ENCODE results near the gene TMEM39A.

The TMEM39A gene

DNA sequence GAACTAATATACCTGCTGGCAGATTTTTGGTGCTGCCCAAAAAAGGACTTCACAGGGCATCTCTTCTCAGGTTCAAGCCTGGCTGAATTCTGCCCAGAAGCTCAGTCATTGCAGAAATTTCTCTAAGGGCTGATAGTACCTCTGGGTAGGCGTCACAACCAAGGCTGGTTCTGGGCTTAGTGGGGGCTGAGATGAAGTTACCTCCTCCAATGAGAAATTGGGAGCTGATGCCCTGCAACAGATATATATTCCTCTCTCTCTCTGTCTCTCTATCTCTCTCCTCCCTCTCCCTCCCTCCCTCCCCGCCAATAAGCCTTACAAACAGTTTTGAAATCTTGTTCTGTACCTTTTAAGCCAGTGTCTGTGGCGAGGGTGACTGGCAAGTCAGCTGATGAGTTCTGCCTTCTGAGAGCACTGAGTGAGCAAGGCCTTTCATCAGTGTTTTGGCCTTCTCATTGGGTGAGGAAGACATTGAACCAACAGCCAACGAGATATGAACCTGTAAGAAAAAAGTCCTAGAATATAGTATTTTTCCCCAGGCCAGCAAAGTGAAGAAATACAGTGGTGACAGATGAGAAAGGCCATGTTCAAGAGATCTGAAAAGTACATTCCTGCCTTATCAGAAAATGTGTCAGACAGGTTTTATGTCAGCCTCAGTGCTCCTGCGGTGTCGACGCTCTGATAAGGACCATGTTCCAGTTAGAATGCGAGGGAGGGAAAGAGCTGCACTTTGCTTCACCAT is 45.5 kb downstream of the TMEM39A start:
- no peak overlapping the region for H2BK15ac ChIP-seq (ENCODE audit: low read depth, poor library complexity, severe bottlenecking)
- no peak overlapping the region for H3K23ac ChIP-seq (ENCODE audit: low read length in 2 of 2)
- no peak overlapping the region for H3K4me3 ChIP-seq (ENCODE audit: insufficient read depth in 1 of 2, low read depth in 1 of 2, low read length in 2 of 2)
- H3K4ac ChIP-seq (ENCODE audit: low read depth in 1 of 2, low read length in 2 of 2) = no peak overlapping the region
- H2AFZ ChIP-seq (ENCODE audit: low read depth, low read length) = no peak overlapping the region
- no peak overlapping the region for H2BK12ac ChIP-seq (ENCODE audit: low read length in 2 of 2)
- peaks cover 12 to 28% of the 10 kb centered on the region in 2 experiments for H3K36me3 ChIP-seq (ENCODE audit: control insufficient read depth in 1 of 2, insufficient read depth in 2 of 2, low read depth in 1 of 2, low read length in 2 of 2)
- 73% methylated on average over 7 of the region's 8 CpGs for WGBS
- H2AK5ac ChIP-seq (ENCODE audit: low read length, severe bottlenecking) = no peak overlapping the region
- H3K9me3 ChIP-seq (ENCODE audit: control insufficient read depth, low read length) = no peaks in the 10 kb centered on the region
- no peak overlapping the region for H3K14ac ChIP-seq (ENCODE audit: low read length in 2 of 2)
- no peak for DNase-seq
- no peak overlapping the region for H4K91ac ChIP-seq (ENCODE audit: low read length)
- no peak overlapping the region for H3K18ac ChIP-seq (ENCODE audit: low read depth in 1 of 2, low read length in 2 of 2)
- H3K4me2 ChIP-seq (ENCODE audit: low read length, poor library complexity, severe bottlenecking) = no peak overlapping the region
- H3K27me3 ChIP-seq (ENCODE audit: control insufficient read depth in 1 of 2, insufficient read depth in 1 of 2, low read length in 2 of 2) = no peaks in the 10 kb centered on the region
- no peaks in the 10 kb centered on the region for H3K4me1 ChIP-seq (ENCODE audit: control insufficient read depth, insufficient read depth, low read depth, low read length)
- peaks cover 2% of the 10 kb centered on the region for H3K79me1 ChIP-seq (replicated peaks; ENCODE audit: low read length, poor library complexity, severe bottlenecking)
- no peak overlapping the region for H3K9ac ChIP-seq (ENCODE audit: low read length)
- no peak overlapping the region for H2BK5ac ChIP-seq (ENCODE audit: low read depth, low read length, poor library complexity, severe bottlenecking)
- no peak overlapping the region for H3K27ac ChIP-seq (ENCODE audit: low read length, poor library complexity, severe bottlenecking)
- no peak overlapping the region for H4K8ac ChIP-seq (ENCODE audit: low read length)
- H2BK120ac ChIP-seq (ENCODE audit: low read depth, low read length) = no peak overlapping the region

DNA sequence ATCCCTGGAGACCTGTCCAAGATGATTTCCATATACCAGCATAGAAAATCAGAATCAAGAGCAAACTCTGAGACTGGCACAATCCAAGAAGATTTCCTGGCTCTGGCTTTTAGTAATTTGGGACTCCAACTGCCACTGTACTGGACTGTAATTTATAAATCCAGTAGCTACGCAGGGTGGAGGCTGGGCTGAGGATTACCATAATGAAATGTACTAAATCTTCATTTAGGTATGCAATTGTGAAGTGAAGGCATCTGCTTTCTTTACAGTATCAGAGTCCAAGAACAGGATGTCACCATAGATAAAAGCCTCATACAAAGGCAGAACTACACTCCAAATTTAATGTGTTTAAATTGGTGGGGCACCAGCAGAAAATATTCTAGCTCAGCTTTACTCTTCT is 46.5 kb downstream of the TMEM39A start:
- Histone ChIP-seq H2BK5ac (ENCODE audit: low read depth, low read length, poor library complexity, severe bottlenecking) (no peak overlapping the region), H2BK15ac (ENCODE audit: low read depth, poor library complexity, severe bottlenecking) (no peak overlapping the region), H3K4me3 (ENCODE audit: insufficient read depth in 1 of 2, low read depth in 1 of 2, low read length in 2 of 2) (no peak overlapping the region)

DNA sequence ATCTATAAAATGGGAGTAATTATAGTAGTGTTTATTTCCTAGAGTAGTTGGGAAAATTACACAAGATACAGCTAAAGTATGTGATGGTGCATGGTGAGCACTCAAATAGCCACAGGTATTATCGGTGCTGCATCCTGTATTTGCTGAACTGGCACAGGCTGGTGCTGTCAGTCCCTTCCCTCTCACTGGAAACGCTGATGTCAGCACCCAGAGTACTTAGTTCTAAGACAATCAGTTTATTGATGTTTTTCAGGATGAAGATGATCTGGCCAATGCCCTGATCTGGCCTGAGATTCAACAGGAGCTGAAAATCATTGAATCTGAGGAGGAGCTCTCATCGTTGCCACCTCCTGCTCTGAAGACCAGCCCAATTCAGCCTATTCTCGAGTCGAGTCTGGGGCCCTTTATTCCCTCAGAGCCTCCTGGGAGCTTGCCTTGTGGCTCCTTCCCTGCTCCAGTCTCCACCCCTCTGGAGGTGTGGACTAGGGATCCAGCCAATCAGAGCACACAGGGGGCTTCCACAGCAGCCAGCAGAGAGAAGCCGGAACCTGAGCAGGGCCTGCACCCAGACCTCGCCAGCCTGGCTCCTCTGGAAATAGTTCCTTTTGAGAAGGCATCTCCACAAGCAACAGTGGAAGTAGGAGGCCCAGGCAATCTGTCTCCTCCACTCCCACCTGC is 49.7 kb downstream of the TMEM39A start:
- no peak for DNase-seq
- Histone ChIP-seq H3K79me1 (replicated peaks; ENCODE audit: low read length, poor library complexity, severe bottlenecking) (peaks cover 6% of the 10 kb centered on the region), H4K91ac (ENCODE audit: low read length) (no peak overlapping the region), H3K4ac (ENCODE audit: low read depth in 1 of 2, low read length in 2 of 2) (no peak overlapping the region), H3K18ac (ENCODE audit: low read depth in 1 of 2, low read length in 2 of 2) (no peak overlapping the region), H3K14ac (ENCODE audit: low read length in 2 of 2) (no peak overlapping the region), H3K36me3 (ENCODE audit: control insufficient read depth in 1 of 2, insufficient read depth in 2 of 2, low read depth in 1 of 2, low read length in 2 of 2) (peaks cover 23 to 36% of the 10 kb centered on the region in 2 experiments), H3K9ac (ENCODE audit: low read length) (no peak overlapping the region), H3K23ac (ENCODE audit: low read length in 2 of 2) (no peak overlapping the region), H4K8ac (ENCODE audit: low read length) (no peak overlapping the region), H2BK5ac (ENCODE audit: low read depth, low read length, poor library complexity, severe bottlenecking) (no peak overlapping the region), H2BK12ac (ENCODE audit: low read length in 2 of 2) (no peak overlapping the region), H3K4me1 (ENCODE audit: control insufficient read depth, insufficient read depth, low read depth, low read length) (no peaks in the 10 kb centered on the region), H3K9me3 (ENCODE audit: control insufficient read depth, low read length) (no peaks in the 10 kb centered on the region), H2AFZ (ENCODE audit: low read depth, low read length) (no peak overlapping the region), H2AK5ac (ENCODE audit: low read length, severe bottlenecking) (no peak overlapping the region), H3K27me3 (ENCODE audit: control insufficient read depth in 1 of 2, insufficient read depth in 1 of 2, low read length in 2 of 2) (no peaks in the 10 kb centered on the region), H3K27ac (ENCODE audit: low read length, poor library complexity, severe bottlenecking) (no peak overlapping the region), H3K4me2 (ENCODE audit: low read length, poor library complexity, severe bottlenecking) (no peak overlapping the region), H2BK15ac (ENCODE audit: low read depth, poor library complexity, severe bottlenecking) (no peak overlapping the region), H3K4me3 (ENCODE audit: insufficient read depth in 1 of 2, low read depth in 1 of 2, low read length in 2 of 2) (no peak overlapping the region), H2BK120ac (ENCODE audit: low read depth, low read length) (no peak overlapping the region)
- WGBS = 93% methylated on average over 7 of the region's 7 CpGs

More for the DNA sequence above, 46.5 kb downstream of the TMEM39A start:
- H3K14ac ChIP-seq (ENCODE audit: low read length in 2 of 2) = no peak overlapping the region
- no peak overlapping the region for H4K8ac ChIP-seq (ENCODE audit: low read length)
- H3K27ac ChIP-seq (ENCODE audit: low read length, poor library complexity, severe bottlenecking) = no peak overlapping the region
- peaks cover 12 to 28% of the 10 kb centered on the region in 2 experiments for H3K36me3 ChIP-seq (ENCODE audit: control insufficient read depth in 1 of 2, insufficient read depth in 2 of 2, low read depth in 1 of 2, low read length in 2 of 2)
- no peak overlapping the region for H3K9ac ChIP-seq (ENCODE audit: low read length)
- no peak overlapping the region for H2BK120ac ChIP-seq (ENCODE audit: low read depth, low read length)
- H2AFZ ChIP-seq (ENCODE audit: low read depth, low read length) = no peak overlapping the region
- H3K27me3 ChIP-seq (ENCODE audit: control insufficient read depth in 1 of 2, insufficient read depth in 1 of 2, low read length in 2 of 2) = no peaks in the 10 kb centered on the region
- no peak for DNase-seq
- H2BK12ac ChIP-seq (ENCODE audit: low read length in 2 of 2) = no peak overlapping the region
- no peak overlapping the region for H3K18ac ChIP-seq (ENCODE audit: low read depth in 1 of 2, low read length in 2 of 2)
- H3K4me2 ChIP-seq (ENCODE audit: low read length, poor library complexity, severe bottlenecking) = no peak overlapping the region
- H2AK5ac ChIP-seq (ENCODE audit: low read length, severe bottlenecking) = no peak overlapping the region
- H3K4me1 ChIP-seq (ENCODE audit: control insufficient read depth, insufficient read depth, low read depth, low read length) = no peaks in the 10 kb centered on the region
- H3K9me3 ChIP-seq (ENCODE audit: control insufficient read depth, low read length) = no peaks in the 10 kb centered on the region
- H4K91ac ChIP-seq (ENCODE audit: low read length) = no peak overlapping the region
- H3K23ac ChIP-seq (ENCODE audit: low read length in 2 of 2) = no peak overlapping the region
- WGBS = no CpG with 5 or more reads among the region's 1 CpG
- no peak overlapping the region for H3K4ac ChIP-seq (ENCODE audit: low read depth in 1 of 2, low read length in 2 of 2)
- H3K79me1 ChIP-seq (replicated peaks; ENCODE audit: low read length, poor library complexity, severe bottlenecking) = peaks cover 2% of the 10 kb centered on the region

DNA sequence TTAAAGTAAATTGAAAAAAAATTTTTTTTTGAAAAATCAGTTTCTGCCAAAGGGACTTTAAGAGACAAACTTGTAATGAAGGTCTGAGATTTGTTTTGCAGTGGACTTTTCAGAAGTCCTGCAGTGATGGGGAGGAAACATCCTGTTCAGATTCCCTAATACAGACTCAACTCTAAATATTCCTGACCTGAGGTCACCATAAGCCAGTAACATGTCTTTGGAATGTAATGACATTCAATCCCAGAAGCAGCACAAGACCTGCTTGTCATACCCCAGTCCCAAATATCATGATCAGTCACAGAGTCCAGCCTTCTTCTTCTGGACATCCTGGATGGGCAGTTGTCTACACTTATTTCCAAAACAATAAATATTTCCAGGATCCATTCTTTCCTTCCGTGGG is 53.6 kb downstream of the TMEM39A start:
- no peaks in the 10 kb centered on the region for H3K9me3 ChIP-seq (ENCODE audit: control insufficient read depth, low read length)
- H3K79me1 ChIP-seq (replicated peaks; ENCODE audit: low read length, poor library complexity, severe bottlenecking) = peaks cover 7% of the 10 kb centered on the region
- H4K91ac ChIP-seq (ENCODE audit: low read length) = no peak overlapping the region
- no peak overlapping the region for H3K14ac ChIP-seq (ENCODE audit: low read length in 2 of 2)
- no peaks in the 10 kb centered on the region for H3K4me1 ChIP-seq (ENCODE audit: control insufficient read depth, insufficient read depth, low read depth, low read length)
- no peak overlapping the region for H3K4me3 ChIP-seq (ENCODE audit: insufficient read depth in 1 of 2, low read depth in 1 of 2, low read length in 2 of 2)
- H2BK12ac ChIP-seq (ENCODE audit: low read length in 2 of 2) = no peak overlapping the region
- no peak overlapping the region for H3K4ac ChIP-seq (ENCODE audit: low read depth in 1 of 2, low read length in 2 of 2)
- H3K27ac ChIP-seq (ENCODE audit: low read length, poor library complexity, severe bottlenecking) = no peak overlapping the region
- no peak overlapping the region for H4K8ac ChIP-seq (ENCODE audit: low read length)
- H2BK120ac ChIP-seq (ENCODE audit: low read depth, low read length) = no peak overlapping the region
- no peak overlapping the region for H3K23ac ChIP-seq (ENCODE audit: low read length in 2 of 2)
- no peaks in the 10 kb centered on the region for H3K27me3 ChIP-seq (ENCODE audit: control insufficient read depth in 1 of 2, insufficient read depth in 1 of 2, low read length in 2 of 2)
- no peak overlapping the region for H3K18ac ChIP-seq (ENCODE audit: low read depth in 1 of 2, low read length in 2 of 2)
- no peak for DNase-seq
- 83% methylated on average over 1 of the region's 1 CpG for WGBS
- H3K36me3 ChIP-seq (ENCODE audit: control insufficient read depth in 1 of 2, insufficient read depth in 2 of 2, low read depth in 1 of 2, low read length in 2 of 2) = peaks cover 19 to 27% of the 10 kb centered on the region in 2 experiments
- no peak overlapping the region for H2BK5ac ChIP-seq (ENCODE audit: low read depth, low read length, poor library complexity, severe bottlenecking)
- H3K9ac ChIP-seq (ENCODE audit: low read length) = no peak overlapping the region
- H2BK15ac ChIP-seq (ENCODE audit: low read depth, poor library complexity, severe bottlenecking) = no peak overlapping the region
- no peak overlapping the region for H3K4me2 ChIP-seq (ENCODE audit: low read length, poor library complexity, severe bottlenecking)
- H2AFZ ChIP-seq (ENCODE audit: low read depth, low read length) = no peak overlapping the region
- no peak overlapping the region for H2AK5ac ChIP-seq (ENCODE audit: low read length, severe bottlenecking)
